HUES48 (cell line): Measurements from ENCODE around the gene RAI14.

ENCODE experiments used
- H3K27ac ChIP-seq: one replicate; pipeline ENCODE4 v1.7.0; 2013; ENCODE audit warnings: low read depth, low read length, inconsistent platforms
- H3K27me3 ChIP-seq: 2 replicates; pipeline ENCODE4 v1.6.1; 2013; ENCODE audit warnings: mild to moderate bottlenecking, low read length; ENCODE audit not compliant: control insufficient read depth, insufficient read depth
- H3K36me3 ChIP-seq: 2 replicates; pipeline ENCODE4 v1.6.1; 2013; ENCODE audit warnings: low read length; ENCODE audit not compliant: control insufficient read depth, insufficient read depth
- H3K4me1 ChIP-seq: 2 replicates; pipeline ENCODE4 v1.6.1; 2013; ENCODE audit warnings: mild to moderate bottlenecking, low read length; ENCODE audit not compliant: control insufficient read depth, insufficient read depth
- H3K4me3 ChIP-seq: 2 replicates; pipeline ENCODE4 v1.5.1; 2013; ENCODE audit warnings: mild to moderate bottlenecking, low read depth, low read length
- H3K9ac ChIP-seq: 2 replicates; pipeline ENCODE4 v1.6.1; 2013; ENCODE audit warnings: mild to moderate bottlenecking, low read depth, low read length, moderate library complexity
- H3K9me3 ChIP-seq: 2 replicates; pipeline ENCODE4 v1.6.1; 2013; ENCODE audit warnings: low read length; ENCODE audit not compliant: control insufficient read depth, insufficient read depth

Gene RAI14

DNA sequence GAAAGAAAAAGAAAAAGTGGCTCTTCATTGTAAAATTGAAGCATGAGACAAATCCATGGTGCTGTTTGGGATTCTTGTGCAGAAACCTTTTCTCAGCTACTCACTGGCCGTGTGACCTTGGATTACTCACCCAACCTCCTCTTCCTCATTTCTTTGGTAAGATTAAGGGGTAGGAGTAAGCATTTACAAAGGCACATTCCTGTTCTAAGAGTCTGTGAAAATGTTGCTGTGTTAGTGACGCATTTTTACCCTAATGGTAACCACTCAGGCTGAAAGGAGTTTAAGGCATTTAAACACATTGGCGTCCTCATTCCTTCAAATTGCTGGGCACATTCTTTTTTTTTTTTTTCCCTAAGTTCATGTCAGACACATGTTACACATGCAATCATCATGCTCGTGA is 4.3 kb downstream of the RAI14 start:
- H3K9ac ChIP-seq: no peak overlapping the region
- H3K27me3 ChIP-seq: no peaks in the 10 kb centered on the region
- peaks cover 31% of the 10 kb centered on the region for H3K36me3 ChIP-seq
- no peak overlapping the region for H3K27ac ChIP-seq
- H3K4me1 ChIP-seq: peaks cover 24% of the 10 kb centered on the region
- no peaks in the 10 kb centered on the region for H3K9me3 ChIP-seq
- H3K4me3 ChIP-seq: no peak overlapping the region

DNA sequence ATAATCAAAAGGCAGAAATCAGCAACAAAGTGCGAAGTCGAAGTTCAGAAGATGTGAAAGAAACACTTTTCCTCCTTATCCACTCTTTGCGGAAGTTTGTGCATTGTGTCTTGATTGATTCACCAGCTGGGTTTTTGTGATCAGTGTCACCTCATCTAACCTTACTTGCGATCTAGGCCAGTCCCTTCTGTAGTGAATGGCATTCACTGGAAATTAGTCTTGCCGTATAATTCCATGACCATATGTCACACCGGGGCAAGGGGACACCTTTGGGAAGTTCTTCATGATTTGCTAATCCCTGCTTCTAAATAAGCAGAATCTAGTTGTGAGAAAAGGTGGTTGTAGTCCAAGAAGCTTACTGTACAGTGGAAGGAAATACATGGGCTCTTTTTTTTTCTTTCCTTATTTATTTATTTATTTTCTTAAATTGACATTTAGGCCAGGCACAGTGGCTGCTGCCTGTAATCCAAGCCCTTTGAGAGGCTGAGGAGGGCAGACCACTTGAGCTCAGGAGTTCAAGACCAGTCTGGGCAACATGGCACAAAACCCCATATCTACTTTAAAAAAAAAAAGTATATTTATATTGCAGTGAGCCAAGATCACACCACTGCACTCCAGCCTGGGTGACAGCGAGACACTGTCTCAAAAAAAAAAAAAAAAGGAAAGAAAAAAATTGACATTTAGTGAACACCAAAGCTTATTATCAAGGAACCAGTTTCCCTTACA is 7.8 kb downstream of the RAI14 start:
- Histone ChIP-seq H3K27me3 (no peaks in the 10 kb centered on the region), H3K4me3 (no peak overlapping the region), H3K9me3 (no peaks in the 10 kb centered on the region), H3K36me3 (peaks cover 44% of the 10 kb centered on the region), H3K4me1 (peaks cover 16% of the 10 kb centered on the region; the same call in 1 of the 2 replicates), H3K27ac (no peak overlapping the region), H3K9ac (no peak overlapping the region)

DNA sequence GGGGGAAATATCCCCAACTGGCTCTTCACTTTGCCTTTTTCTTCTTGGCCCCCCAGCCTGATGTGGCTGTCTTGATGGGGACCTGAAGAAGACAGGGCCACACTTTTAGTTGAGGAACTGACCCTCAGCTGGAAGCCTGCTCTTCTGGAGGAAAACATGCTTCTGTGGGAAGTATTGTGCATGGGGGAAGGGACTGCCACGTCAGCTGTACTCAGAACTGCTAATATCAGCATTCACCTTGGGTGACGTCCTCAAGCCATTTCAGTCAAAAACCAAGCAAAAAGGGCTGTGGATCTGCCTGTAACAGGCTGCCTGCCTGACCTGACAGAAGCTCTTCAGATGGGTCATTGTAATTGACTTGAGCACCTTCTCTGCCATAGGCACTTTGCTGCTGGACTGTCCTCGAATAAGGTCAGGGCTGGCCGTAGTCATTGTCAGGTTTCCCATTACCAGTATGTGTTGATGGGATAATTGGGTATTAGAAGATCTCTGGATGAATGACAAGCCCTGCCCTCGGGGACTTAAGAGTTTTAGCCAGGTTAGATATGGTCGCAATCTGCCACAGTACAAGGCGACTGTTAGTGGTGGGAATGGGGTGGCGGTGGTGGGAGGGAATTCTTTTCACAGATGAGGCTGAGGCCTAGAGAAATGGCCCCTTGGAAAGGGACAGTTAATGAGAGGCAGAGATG is 10.4 kb downstream of the RAI14 start:
- H3K9ac ChIP-seq: no peak overlapping the region
- no peak overlapping the region for H3K4me3 ChIP-seq
- no peak overlapping the region for H3K27ac ChIP-seq
- peaks cover 25% of the 10 kb centered on the region; the same call in 1 of the 2 replicates for H3K4me1 ChIP-seq
- H3K9me3 ChIP-seq: no peaks in the 10 kb centered on the region
- H3K27me3 ChIP-seq: no peaks in the 10 kb centered on the region
- H3K36me3 ChIP-seq: peaks cover 26% of the 10 kb centered on the region

DNA sequence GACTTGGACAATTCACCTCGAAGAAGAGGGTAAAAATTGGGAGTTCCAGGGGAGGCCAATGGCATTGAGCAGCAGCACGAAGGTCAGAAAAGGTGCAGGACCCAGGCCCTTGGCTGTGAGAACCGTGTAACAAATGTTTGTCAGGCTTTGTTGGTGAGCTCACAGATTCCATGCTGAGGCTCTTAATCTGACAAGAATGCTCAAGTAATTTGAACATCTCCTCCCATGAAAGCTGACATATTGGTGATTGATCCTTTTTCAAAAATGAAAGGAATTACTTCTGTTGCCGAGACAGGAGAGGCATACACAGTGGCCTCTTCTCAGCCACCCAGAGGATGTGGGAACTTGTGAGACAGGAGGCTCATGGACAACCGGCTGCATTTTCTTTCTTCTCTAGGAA is 11.6 kb downstream of the RAI14 start:
- no peak overlapping the region for H3K27ac ChIP-seq
- no peak overlapping the region for H3K9ac ChIP-seq
- H3K9me3 ChIP-seq: no peaks in the 10 kb centered on the region
- H3K27me3 ChIP-seq: no peaks in the 10 kb centered on the region
- peaks cover 35% of the 10 kb centered on the region for H3K4me1 ChIP-seq
- peaks cover 24% of the 10 kb centered on the region for H3K36me3 ChIP-seq
- no peak overlapping the region for H3K4me3 ChIP-seq

DNA sequence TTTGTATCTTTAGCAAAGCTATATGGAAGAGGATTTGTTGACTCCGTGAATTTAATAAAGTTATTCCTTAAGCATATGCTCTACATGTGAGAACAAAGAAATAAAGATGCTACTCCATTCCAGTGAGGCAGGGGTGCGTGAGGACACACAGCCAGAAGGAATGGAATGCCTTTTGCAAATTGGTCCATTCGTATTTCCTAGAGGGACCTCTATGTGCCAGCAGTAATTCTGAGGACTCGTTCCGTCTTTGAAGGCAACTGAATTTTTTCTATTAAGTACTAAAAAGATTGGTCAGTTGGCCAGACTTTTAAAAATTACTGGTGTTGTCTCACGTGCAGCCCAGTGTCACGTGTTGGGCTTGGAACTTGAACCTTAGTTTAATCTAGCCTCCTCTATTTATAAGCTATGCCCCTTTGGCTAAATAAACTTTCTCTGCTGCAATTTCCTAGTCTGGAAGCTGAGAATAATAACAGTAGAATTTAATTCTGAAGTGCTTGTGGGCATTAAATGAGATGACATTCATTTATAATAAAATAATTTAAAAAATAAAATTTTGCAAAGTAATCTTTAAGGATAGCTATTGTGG is 13.9 kb downstream of the RAI14 start:
- Histone ChIP-seq H3K36me3 (peaks cover 20% of the 10 kb centered on the region; the same call in 1 of the 2 replicates), H3K9ac (no peak overlapping the region), H3K27me3 (no peaks in the 10 kb centered on the region), H3K4me3 (no peak overlapping the region), H3K9me3 (no peaks in the 10 kb centered on the region), H3K27ac (no peak overlapping the region), H3K4me1 (peaks cover 43% of the 10 kb centered on the region)

DNA sequence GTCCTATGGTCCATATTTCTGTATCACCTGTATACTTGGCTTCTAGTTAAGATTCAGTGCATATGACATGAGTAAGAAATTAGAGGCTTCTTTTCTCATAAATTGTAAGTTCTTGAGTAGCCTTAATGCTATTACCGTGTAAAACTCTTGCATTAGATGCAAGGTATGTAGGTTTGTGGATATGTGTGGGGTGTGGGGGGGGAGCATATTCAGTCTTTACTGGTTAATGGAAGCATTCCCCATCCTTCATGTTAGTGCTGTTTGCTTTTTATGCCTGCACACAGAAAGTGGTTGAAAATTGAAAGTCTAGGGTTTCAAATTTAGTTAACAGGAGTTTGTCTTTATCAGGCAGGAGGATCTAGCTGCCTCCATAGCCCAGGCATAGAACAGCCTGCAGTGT is 16.1 kb downstream of the RAI14 start:
- H3K27ac ChIP-seq: no peak overlapping the region

DNA sequence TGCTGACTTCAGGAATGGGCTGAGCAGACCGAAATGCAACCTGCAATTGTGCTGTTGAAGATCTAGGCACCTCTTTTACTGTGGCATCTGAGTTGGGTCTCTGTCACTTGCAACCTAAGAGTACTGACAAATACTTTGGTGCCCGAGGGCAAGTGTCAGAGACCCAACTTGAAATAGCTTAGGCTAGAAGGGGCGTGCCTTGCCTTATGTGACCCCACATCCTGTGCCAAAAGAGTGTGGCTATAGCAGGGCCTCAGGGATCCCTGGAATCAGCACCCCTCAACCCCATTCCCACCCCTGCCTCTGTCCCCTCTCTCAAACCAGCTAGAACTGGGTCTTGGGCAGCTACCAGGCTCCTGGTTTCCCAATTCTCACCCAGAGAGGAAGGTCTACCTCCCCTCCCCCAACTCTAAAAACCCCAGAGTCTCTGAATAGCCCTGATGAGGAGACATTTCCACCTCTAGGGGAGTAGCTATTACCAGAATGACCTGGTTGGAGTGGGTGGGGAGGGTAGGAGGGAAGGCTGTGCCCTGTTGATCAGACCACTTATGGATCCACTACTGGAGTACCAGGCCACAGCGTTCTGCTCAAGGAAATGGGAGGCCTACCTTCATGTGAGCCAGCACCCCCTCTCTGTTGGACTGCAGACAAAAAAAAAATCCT is 17.5 kb downstream of the RAI14 start:
- Histone ChIP-seq H3K27me3 (no peaks in the 10 kb centered on the region), H3K9ac (no peak overlapping the region), H3K4me1 (peaks cover 39% of the 10 kb centered on the region), H3K9me3 (no peaks in the 10 kb centered on the region), H3K27ac (no peak overlapping the region), H3K4me3 (no peak overlapping the region), H3K36me3 (peaks cover 5% of the 10 kb centered on the region; the same call in 1 of the 2 replicates)

More for the DNA sequence above, 16.1 kb downstream of the RAI14 start:
- Histone ChIP-seq H3K4me3 (no peak overlapping the region), H3K36me3 (peaks cover 13% of the 10 kb centered on the region; the same call in 1 of the 2 replicates), H3K9ac (no peak overlapping the region), H3K27me3 (no peaks in the 10 kb centered on the region), H3K4me1 (peaks cover 39% of the 10 kb centered on the region), H3K9me3 (no peaks in the 10 kb centered on the region)

DNA sequence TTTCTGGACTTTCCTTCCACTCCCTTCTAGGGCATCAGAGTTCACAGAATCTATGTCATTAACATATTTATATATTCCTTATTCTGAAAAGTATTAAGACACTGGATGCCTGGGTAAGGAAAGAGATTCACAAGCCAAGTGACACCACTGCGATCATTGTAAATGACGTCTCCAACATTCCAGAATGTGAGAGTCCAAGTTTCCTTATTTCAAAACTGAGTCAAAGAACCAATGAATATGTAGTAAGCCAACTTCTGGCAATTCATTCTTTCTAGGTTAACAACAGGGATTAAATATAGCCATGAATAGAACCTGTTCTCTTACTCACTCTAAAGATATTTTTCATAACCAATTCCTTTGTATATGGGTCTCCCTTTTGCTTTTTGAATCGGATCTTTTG is 18.1 kb downstream of the RAI14 start:
- no peak overlapping the region for H3K4me3 ChIP-seq
- H3K36me3 ChIP-seq: peaks cover 5% of the 10 kb centered on the region; the same call in 1 of the 2 replicates
- H3K9me3 ChIP-seq: no peaks in the 10 kb centered on the region
- H3K9ac ChIP-seq: no peak overlapping the region
- peaks cover 36% of the 10 kb centered on the region for H3K4me1 ChIP-seq
- H3K27ac ChIP-seq: no peak overlapping the region
- no peaks in the 10 kb centered on the region for H3K27me3 ChIP-seq

DNA sequence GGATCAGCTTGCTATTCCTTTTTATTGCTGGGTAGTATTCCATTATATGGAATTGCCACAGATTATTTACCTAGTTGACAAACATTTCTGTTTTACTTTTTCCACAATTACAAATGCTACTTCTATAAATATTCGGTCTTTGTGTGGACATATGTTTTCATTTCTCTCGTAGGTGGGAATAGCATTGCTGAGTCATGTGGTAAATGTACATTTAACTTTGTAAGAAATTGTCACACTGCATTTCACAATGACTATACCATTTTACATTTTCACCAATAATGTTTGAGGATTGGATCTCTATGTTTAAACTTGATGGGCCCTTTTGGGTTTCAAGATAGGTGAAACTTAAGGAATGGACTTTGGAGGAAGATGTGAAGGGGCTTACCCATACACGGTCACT is 19.7 kb downstream of the RAI14 start:
- no peaks in the 10 kb centered on the region for H3K9me3 ChIP-seq
- H3K4me1 ChIP-seq: peaks cover 27% of the 10 kb centered on the region
- H3K27ac ChIP-seq: no peak overlapping the region
- H3K9ac ChIP-seq: no peak overlapping the region
- H3K36me3 ChIP-seq: peaks cover 5% of the 10 kb centered on the region; the same call in 1 of the 2 replicates
- H3K27me3 ChIP-seq: no peaks in the 10 kb centered on the region
- no peak overlapping the region for H3K4me3 ChIP-seq

DNA sequence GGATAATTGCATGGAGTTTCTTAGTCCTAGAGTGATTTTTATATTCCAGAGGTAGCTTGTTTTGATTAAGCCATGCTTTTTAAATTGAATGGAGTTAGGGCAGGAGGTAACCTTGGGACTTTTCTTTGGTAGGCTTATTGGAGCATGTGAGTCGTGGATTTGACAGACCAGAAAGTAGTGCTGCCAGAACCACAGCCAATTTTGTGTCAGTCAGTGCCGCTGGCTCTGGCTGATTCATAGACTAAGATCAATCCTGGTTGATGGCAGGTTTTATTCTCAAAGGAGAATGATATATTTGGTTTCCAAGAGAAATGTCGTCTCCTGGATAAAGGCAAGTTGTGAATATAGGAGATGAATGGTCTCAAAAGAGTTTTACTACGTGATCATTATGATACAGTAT is 20.3 kb downstream of the RAI14 start:
- H3K36me3 ChIP-seq: peaks cover 5% of the 10 kb centered on the region; the same call in 1 of the 2 replicates
- no peak overlapping the region for H3K27ac ChIP-seq
- no peak overlapping the region for H3K9ac ChIP-seq
- peaks cover 25% of the 10 kb centered on the region for H3K4me1 ChIP-seq
- no peaks in the 10 kb centered on the region for H3K27me3 ChIP-seq
- no peak overlapping the region for H3K4me3 ChIP-seq
- H3K9me3 ChIP-seq: no peaks in the 10 kb centered on the region
